Gastroesophageal sphincter (tissue), 4 donors: Measurements from ENCODE around the gene ACOT12. TPM values are rescaled to one million over a fixed set of nuclear protein-coding genes. Genes with fewer than 3 reads are reported as not detected.

ENCODE experiments used
- ATAC-seq: fragments of 150-250 bp; one replicate; pipeline ENCODE4 v1.9.1; 2016; ENCODE audit warnings: mild to moderate bottlenecking, moderate library complexity
- H3K27ac ChIP-seq, 4 donors: fragments of 200-600 bp; sonication (generic) in 3 of 4; 1 replicate in 3 of 4; 2 replicates in 1 of 4; pipeline ENCODE4 v1.5.1; 2016 to 2019
- H3K27me3 ChIP-seq: fragments of 200-600 bp; sonication (generic); one replicate; pipeline ENCODE4 v1.5.1; 2019
- H3K36me3 ChIP-seq, 2 donors: fragments of 200-600 bp; sonication (generic); one replicate each; pipeline ENCODE4 v1.5.1; 2019; ENCODE audit warnings: control low read depth in 1 of 2
- H3K4me1 ChIP-seq, 3 donors: fragments of 200-600 bp; sonication (generic); 1 replicate in 2 of 3; 2 replicates in 1 of 3; pipeline ENCODE4 v1.5.1; 2016 to 2019; ENCODE audit warnings: control low read depth in 2 of 3
- H3K4me3 ChIP-seq, 2 donors: fragments of 200-600 bp; sonication (generic); one replicate each; pipeline ENCODE4 v1.5.1; 2019; ENCODE audit warnings: mild to moderate bottlenecking in 1 of 2, moderate library complexity in 1 of 2
- H3K9me3 ChIP-seq, 3 donors: fragments of 200-600 bp; sonication (generic); one replicate each; pipeline ENCODE4 v1.5.1; 2017 to 2019; ENCODE audit warnings: control low read depth in 2 of 3
- CTCF ChIP-seq, 4 experiments: fragments of 200-600 bp in 2 of 4; fragments of 450-650 bp in 2 of 4; sonication (generic) in 1 of 4; IDR thresholded peaks; one replicate each; pipeline ENCODE4 v1.5.1; 2017 to 2019; ENCODE audit warnings: antibody characterized with exemption in 4 of 4, mild to moderate bottlenecking in 2 of 4, moderate library complexity in 2 of 4
- EP300 ChIP-seq: sonication (generic); formaldehyde crosslinking; IDR thresholded peaks from one replicate; pipeline ENCODE4 v1.6.1; 2017; ENCODE audit warnings: antibody characterized with exemption, mild to moderate bottlenecking
- POLR2A ChIP-seq, 2 donors: fragments of 450-650 bp; IDR thresholded peaks; one replicate each; pipeline ENCODE4 v1.6.1; 2017; ENCODE audit warnings: antibody characterized with exemption in 2 of 2, mild to moderate bottlenecking in 2 of 2, moderate library complexity in 1 of 2
- POLR2AphosphoS5 ChIP-seq: sonication (generic); formaldehyde crosslinking; IDR thresholded peaks from one replicate; pipeline ENCODE4 v1.6.1; 2017; ENCODE audit warnings: antibody characterized with exemption
- WGBS, 2 donors: methylation state at CpG; one replicate each; pipeline ENCODE4 v1.1.5; 2018; ENCODE audit warnings: low coverage in 1 of 2; 5-methylcytosine and 5-hydroxymethylcytosine counted together
- total RNA-seq, 4 donors: library from RNA; depleted of rRNA; stranded (reverse); fragments of >200 nt; gene quantifications; one replicate each; pipeline ENCODE4 v1.1.0, GENCODE V29; 2016

Gene ACOT12
- total RNA-seq, 4 donors from 2014 or later: not detected

- H3K36me3 ChIP-seq: no peaks in the 10 kb centered on the region
- H3K4me1 ChIP-seq: no peaks in the 10 kb centered on the region
- no peaks in the 10 kb centered on the region for H3K27me3 ChIP-seq
- no peak overlapping the region for H3K27ac ChIP-seq
- 87 to 88% methylated on average over 5 of the region's 5 CpGs for WGBS, 2 donors
- TF ChIP-seq CTCF (IDR thresholded peaks at IDR 0.05) (no peak), POLR2A (IDR thresholded peaks at IDR 0.05) (no peak), EP300 (no peak), POLR2AphosphoS5 (no peak)
- no peak overlapping the region for H3K4me3 ChIP-seq
- no peaks in the 10 kb centered on the region for H3K9me3 ChIP-seq
- no peak for ATAC-seq
Measured at GRCh38 chr5:81365541-81365940, 28.4 kb downstream of the ACOT12 start.

- Histone ChIP-seq H3K27ac (no peak overlapping the region), H3K4me3 (no peak overlapping the region), H3K27me3 (no peaks in the 10 kb centered on the region), H3K36me3 (no peaks in the 10 kb centered on the region), H3K4me1 (no peaks in the 10 kb centered on the region), H3K9me3 (no peaks in the 10 kb centered on the region)
- no peak for ATAC-seq
- no peak for TF ChIP-seq POLR2AphosphoS5
- TF ChIP-seq CTCF (IDR thresholded peaks at IDR 0.05): no peak
- no peak for TF ChIP-seq EP300
- no peak for TF ChIP-seq POLR2A (IDR thresholded peaks at IDR 0.05)
- WGBS, 2 donors: 57 to 58% methylated on average over 3 to 4 of the region's 4 CpGs
Measured at GRCh38 chr5:81363093-81363871, 30.7 kb downstream of the ACOT12 start.

GRCh38 chr5:81361600-81361999 lies 32.3 kb downstream of the ACOT12 start:
- Histone ChIP-seq H3K9me3 (no peaks in the 10 kb centered on the region), H3K27me3 (no peaks in the 10 kb centered on the region), H3K4me1 (no peaks in the 10 kb centered on the region), H3K36me3 (no peaks in the 10 kb centered on the region), H3K4me3 (no peak overlapping the region), H3K27ac (no peak overlapping the region)
- TF ChIP-seq POLR2A (IDR thresholded peaks at IDR 0.05) (no peak), POLR2AphosphoS5 (no peak), CTCF (IDR thresholded peaks at IDR 0.05) (no peak), EP300 (no peak)
- no peak for ATAC-seq
- WGBS, 2 donors: 96% methylated on average over 2 of the region's 2 CpGs; no CpG with 5 or more reads in 1 of the 2 donors

- H3K36me3 ChIP-seq: no peaks in the 10 kb centered on the region
- no peaks in the 10 kb centered on the region for H3K4me1 ChIP-seq
- WGBS, 2 donors: 92% methylated on average over 2 of the region's 4 CpGs; no CpG with 5 or more reads in 1 of the 2 donors
- no peak for ATAC-seq
- no peaks in the 10 kb centered on the region for H3K9me3 ChIP-seq
- TF ChIP-seq CTCF (IDR thresholded peaks at IDR 0.05) (no peak), POLR2A (IDR thresholded peaks at IDR 0.05) (no peak), POLR2AphosphoS5 (no peak), EP300 (no peak)
- no peak overlapping the region for H3K27ac ChIP-seq
- no peaks in the 10 kb centered on the region for H3K27me3 ChIP-seq
- H3K4me3 ChIP-seq: no peak overlapping the region
Measured at GRCh38 chr5:81360640-81361039, 33.3 kb downstream of the ACOT12 start.

- WGBS, 2 donors: 68 to 80% methylated on average over 2 of the region's 2 CpGs
- TF ChIP-seq POLR2A (IDR thresholded peaks at IDR 0.05) (no peak), POLR2AphosphoS5 (no peak), EP300 (no peak), CTCF (IDR thresholded peaks at IDR 0.05) (no peak)
- Histone ChIP-seq H3K36me3 (no peaks in the 10 kb centered on the region), H3K27ac (no peak overlapping the region), H3K4me1 (no peaks in the 10 kb centered on the region), H3K9me3 (no peaks in the 10 kb centered on the region), H3K4me3 (no peak overlapping the region), H3K27me3 (no peaks in the 10 kb centered on the region)
- no peak for ATAC-seq
Measured at GRCh38 chr5:81359881-81360280, 34.1 kb downstream of the ACOT12 start.
